Activated CD8-positive, alpha-beta T cell treated with anti-CD3 and anti-CD28 coated beads for 36 hours (primary cell): ENCODE results near the gene COMMD1. TPM values are rescaled to one million over a fixed set of nuclear protein-coding genes. Genes with fewer than 3 reads are reported as not detected.
"Not testable (repeated sequence)": the region's sequence is repeated elsewhere in the genome, so short reads cannot be mapped to it uniquely, and the experiment has no call there.

Experiments
- ATAC-seq: fragments of 200-7000 bp; cut with Tn5 transposase; one replicate; pipeline ENCODE4 v1.10.0; 2021; ENCODE audit warnings: mild to moderate bottlenecking, moderate library complexity
- CTCF ChIA-PET: fragments of 350-600 bp; sonication (Branson Sonifier 250); formaldehyde crosslinking; loops from one replicate; lab custom pipeline; 2021; ENCODE audit warnings: antibody characterized with exemption; lab: Charles Lee
- POLR2A ChIA-PET: fragments of 350-600 bp; sonication (Branson Sonifier 250); formaldehyde crosslinking; loops from one replicate; lab custom pipeline; 2021; ENCODE audit warnings: antibody characterized with exemption; lab: Charles Lee
- DNase-seq: peaks from one replicate; pipeline ENCODE4 v3.0.0-alpha.2; 2020
- H3K27ac Mint-ChIP-seq: one replicate; pipeline ENCODE4 v1.8.0; 2021; ENCODE audit warnings: mild to moderate bottlenecking, mixed read lengths
- H3K27me3 Mint-ChIP-seq: one replicate; pipeline ENCODE4 v1.8.0; 2021; ENCODE audit warnings: mixed read lengths
- H3K36me3 Mint-ChIP-seq: one replicate; pipeline ENCODE4 v1.8.0; 2021; ENCODE audit warnings: low read depth, mixed read lengths
- H3K4me1 Mint-ChIP-seq: one replicate; pipeline ENCODE4 v1.8.0; 2021; ENCODE audit warnings: low read depth, mixed read lengths
- H3K4me3 Mint-ChIP-seq: one replicate; pipeline ENCODE4 v1.8.0; 2021; ENCODE audit warnings: mild to moderate bottlenecking, moderate library complexity, mixed read lengths
- H3K9me3 Mint-ChIP-seq: one replicate; pipeline ENCODE4 v1.8.0; 2021; ENCODE audit warnings: mixed read lengths
- CTCF ChIP-seq: fragments of 200-600 bp; IDR thresholded peaks from one replicate; pipeline ENCODE4 v1.8.0; 2022; ENCODE audit warnings: antibody characterized with exemption, mild to moderate bottlenecking
- intact Hi-C: fragments of 100-400 bp; cut with micrococcal nuclease; formaldehyde crosslinking; loops from one replicate; pipeline ENCODE4 v1.10.0; 2022
- total RNA-seq, 2 experiments: library from RNA; stranded (reverse); gene quantifications; one replicate each; pipeline ENCODE4 v1.2.3, GENCODE V29; 2021

The COMMD1 gene
- total RNA-seq, 2 experiments from 2014 or later, result 25.3 to 27.0 TPM

DNA sequence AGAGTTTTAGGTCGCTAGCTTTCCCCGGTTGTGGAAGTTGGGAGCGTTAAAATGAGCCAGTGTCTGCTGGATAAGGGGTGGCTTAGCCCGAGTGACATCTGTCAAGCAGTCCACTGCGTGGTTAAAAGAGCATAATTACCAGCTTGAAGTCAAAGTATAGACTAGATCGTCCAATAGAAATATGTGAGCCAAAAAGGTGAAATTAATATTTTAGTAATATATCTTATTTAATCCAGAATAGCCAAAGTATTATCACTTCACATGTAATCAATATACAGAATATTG lies 654 bp downstream of the COMMD1 start:
- ChIA-PET POLR2A (interaction anchor here (0.7 to 2.0 kb wide), 5 partner anchors 8 to 52 kb away, joined by 3 to 5 read pairs (median 5); no protein-coding TSS in a partner anchor), CTCF (interaction anchor here (1.1 to 1.8 kb wide), 2 partner anchors 11 to 505 kb away, joined by 4 to 5 read pairs; no protein-coding TSS in a partner anchor)
- Mint-ChIP-seq H3K4me3 (peak overlapping the region; percentile 94), H3K9me3 (no peaks in the 10 kb centered on the region), H3K27me3 (no peaks in the 10 kb centered on the region), H3K27ac (peak overlapping the region; percentile 86), H3K4me1 (peaks cover 17% of the 10 kb centered on the region), H3K36me3 (no peaks in the 10 kb centered on the region)
- intact Hi-C loops, result no loop called here
- ATAC-seq, result peak; percentile 4
- no peak for TF ChIP-seq CTCF
- no peak for DNase-seq

GRCh38 chr2:61909116-61909515 lies 3.6 kb downstream of the COMMD1 start:
- Mint-ChIP-seq H3K27me3 (no peaks in the 10 kb centered on the region), H3K27ac (peak overlapping the region; percentile 32), H3K9me3 (no peaks in the 10 kb centered on the region), H3K4me1 (peaks cover 17% of the 10 kb centered on the region), H3K4me3 (no peak overlapping the region), H3K36me3 (no peaks in the 10 kb centered on the region)
- POLR2A ChIA-PET, result interaction anchor here (1.5 kb wide), 1 partner anchor 10 kb away, joined by 3 read pairs; no protein-coding TSS in a partner anchor
- TF ChIP-seq CTCF, result no peak
- ATAC-seq (no peak), DNase-seq (no peak)
- CTCF ChIA-PET, result no interaction called here
- intact Hi-C loops, result no loop called here

- no peak for TF ChIP-seq CTCF
- DNase-seq, result no peak
- Mint-ChIP-seq H3K4me1 (peaks cover 15% of the 10 kb centered on the region), H3K27ac (no peak overlapping the region), H3K27me3 (no peaks in the 10 kb centered on the region), H3K36me3 (no peaks in the 10 kb centered on the region), H3K9me3 (no peaks in the 10 kb centered on the region), H3K4me3 (no peak overlapping the region)
- intact Hi-C loops, result no loop called here
- no peak for ATAC-seq
- POLR2A ChIA-PET, result interaction anchor here (1.5 kb wide), 1 partner anchor 8 kb away, joined by 3 read pairs; no protein-coding TSS in a partner anchor
- CTCF ChIA-PET, result interaction anchor here (1.0 to 1.5 kb wide), 3 partner anchors 8 to 78 kb away, joined by 3 read pairs; no protein-coding TSS in a partner anchor
These were observed 5.1 kb downstream of the COMMD1 start for GRCh38 chr2:61910603-61911002.

GRCh38 chr2:61911510-61911909 lies 6.0 kb downstream of the COMMD1 start:
- Mint-ChIP-seq H3K9me3 (no peaks in the 10 kb centered on the region), H3K27me3 (no peaks in the 10 kb centered on the region), H3K27ac (no peak overlapping the region), H3K36me3 (no peaks in the 10 kb centered on the region), H3K4me1 (peaks cover 10% of the 10 kb centered on the region), H3K4me3 (no peak overlapping the region)
- CTCF ChIA-PET, result interaction anchor here (0.6 to 1.2 kb wide), 2 partner anchors 58 to 327 kb away, joined by 3 read pairs; partner anchors contain the start of gene FAM161A
- DNase-seq (peak; percentile 22), ATAC-seq (peak; percentile 56)
- intact Hi-C loops, result no loop called here
- POLR2A ChIA-PET, result no interaction called here
- no peak for TF ChIP-seq CTCF

DNA sequence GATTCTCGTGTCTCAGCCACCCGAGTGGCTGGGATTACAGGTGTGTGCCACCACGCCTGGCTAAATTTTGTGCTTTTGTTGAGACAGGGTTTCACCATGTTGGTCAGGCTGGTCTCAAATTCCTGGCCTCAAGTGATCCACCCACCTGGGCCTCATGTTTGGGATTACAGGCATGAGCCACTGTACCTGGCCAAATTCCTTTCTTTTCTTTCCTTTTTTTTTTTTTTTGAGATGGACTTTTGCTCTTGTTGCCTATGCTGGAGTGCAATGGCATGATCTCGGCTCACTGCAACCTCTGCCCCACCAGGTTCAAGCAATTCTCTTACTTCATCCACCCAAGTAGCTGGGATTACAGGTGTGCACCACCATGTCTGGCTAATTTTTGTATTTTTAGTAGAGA lies 9.3 kb downstream of the COMMD1 start:
- CTCF ChIA-PET, H3K36me3 Mint-ChIP-seq, H3K27me3 Mint-ChIP-seq, H3K4me3 Mint-ChIP-seq, H3K27ac Mint-ChIP-seq, ATAC-seq, H3K9me3 Mint-ChIP-seq, DNase-seq, intact Hi-C loops, H3K4me1 Mint-ChIP-seq: not testable (repeated sequence)
- POLR2A ChIA-PET, result interaction anchor here (0.6 to 1.0 kb wide), 2 partner anchors 9 to 998 kb away, joined by 3 to 4 read pairs; partner anchors contain the start of gene COMMD1
